HG03457 (cell line): ENCODE measurements around the gene PANK4.
"Not testable (repeated sequence)": the region's sequence is repeated elsewhere in the genome, so short reads cannot be mapped to it uniquely, and the experiment has no call there.

Experiments
- ATAC-seq: cut with Tn5 transposase; IDR thresholded peaks from one replicate; pipeline ENCODE4 v1.9.1; 2021; ENCODE audit warnings: moderate number of reproducible peaks; ENCODE audit not compliant: unreplicated experiment

PANK4 gene

GRCh38 chr1:2466958-2467554, 59.3 kb downstream of the PANK4 start:
- ATAC-seq: no peak

- ATAC-seq: no peak
Observed at GRCh38 chr1:2466270-2466665, 60.1 kb downstream of the PANK4 start.

GRCh38 chr1:2465371-2466269, 60.8 kb downstream of the PANK4 start:
- ATAC-seq: no peak

GRCh38 chr1:2463396-2463795, 63.0 kb downstream of the PANK4 start:
- no peak for ATAC-seq

GRCh38 chr1:2462819-2463218, 63.6 kb downstream of the PANK4 start:
- ATAC-seq: no peak

- no peak for ATAC-seq
Observed at GRCh38 chr1:2460996-2461751, 65.2 kb downstream of the PANK4 start.

- no peak for ATAC-seq
Observed at GRCh38 chr1:2460203-2460602, 66.2 kb downstream of the PANK4 start.

GRCh38 chr1:2459757-2460156, 66.6 kb downstream of the PANK4 start:
- ATAC-seq: no peak

- ATAC-seq: not testable (repeated sequence)
Observed at GRCh38 chr1:2459102-2459753, 67.2 kb downstream of the PANK4 start.

GRCh38 chr1:2458687-2459086, 67.7 kb downstream of the PANK4 start:
- no peak for ATAC-seq
